Measurements from ENCODE around the gene CDK14.

The CDK14 gene

DNA sequence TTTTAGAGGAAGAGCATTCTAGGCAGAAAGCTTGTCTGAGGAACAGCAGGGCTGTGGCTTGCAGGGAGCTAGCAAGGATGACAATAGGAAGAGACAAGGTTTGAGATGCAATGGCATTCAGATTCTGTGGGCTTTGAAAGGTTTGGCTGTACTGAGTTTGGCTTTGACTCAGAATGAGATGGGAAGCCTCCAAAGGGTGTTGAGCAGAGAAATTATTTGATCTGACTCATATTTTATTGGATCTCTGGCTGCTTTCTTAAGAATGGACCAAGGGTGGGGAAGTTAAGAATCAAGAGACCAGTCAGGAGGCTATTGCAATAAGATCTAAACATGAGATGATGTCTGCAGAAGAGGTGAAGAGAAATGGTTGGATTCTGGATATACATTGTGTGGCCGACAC lies 273.2 kb downstream of the CDK14 start:
- Histone ChIP-seq H3K4me3 (replicated peaks; ENCODE audit: low read depth, low read length) (no peak overlapping the region), H3K27me3 (replicated peaks; ENCODE audit: control insufficient read depth, insufficient read depth, low read length) (no peaks in the 10 kb centered on the region), H3K36me3 (ENCODE audit: control insufficient read depth, insufficient read depth, low read length) (no peaks in the 10 kb centered on the region; the same call in 1 of the 2 replicates)
- TF ChIP-seq, protein P1, sequence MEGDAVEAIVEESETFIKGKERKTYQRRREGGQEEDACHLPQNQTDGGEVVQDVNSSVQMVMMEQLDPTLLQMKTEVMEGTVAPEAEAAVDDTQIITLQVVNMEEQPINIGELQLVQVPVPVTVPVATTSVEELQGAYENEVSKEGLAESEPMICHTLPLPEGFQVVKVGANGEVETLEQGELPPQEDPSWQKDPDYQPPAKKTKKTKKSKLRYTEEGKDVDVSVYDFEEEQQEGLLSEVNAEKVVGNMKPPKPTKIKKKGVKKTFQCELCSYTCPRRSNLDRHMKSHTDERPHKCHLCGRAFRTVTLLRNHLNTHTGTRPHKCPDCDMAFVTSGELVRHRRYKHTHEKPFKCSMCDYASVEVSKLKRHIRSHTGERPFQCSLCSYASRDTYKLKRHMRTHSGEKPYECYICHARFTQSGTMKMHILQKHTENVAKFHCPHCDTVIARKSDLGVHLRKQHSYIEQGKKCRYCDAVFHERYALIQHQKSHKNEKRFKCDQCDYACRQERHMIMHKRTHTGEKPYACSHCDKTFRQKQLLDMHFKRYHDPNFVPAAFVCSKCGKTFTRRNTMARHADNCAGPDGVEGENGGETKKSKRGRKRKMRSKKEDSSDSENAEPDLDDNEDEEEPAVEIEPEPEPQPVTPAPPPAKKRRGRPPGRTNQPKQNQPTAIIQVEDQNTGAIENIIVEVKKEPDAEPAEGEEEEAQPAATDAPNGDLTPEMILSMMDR (IDR thresholded peaks at IDR 0.05; ENCODE audit: insufficient read depth, low read length, poor library complexity, severe bottlenecking): no peak
- DNase-seq (ENCODE audit: extremely low read depth, insufficient read length): no peak

DNA sequence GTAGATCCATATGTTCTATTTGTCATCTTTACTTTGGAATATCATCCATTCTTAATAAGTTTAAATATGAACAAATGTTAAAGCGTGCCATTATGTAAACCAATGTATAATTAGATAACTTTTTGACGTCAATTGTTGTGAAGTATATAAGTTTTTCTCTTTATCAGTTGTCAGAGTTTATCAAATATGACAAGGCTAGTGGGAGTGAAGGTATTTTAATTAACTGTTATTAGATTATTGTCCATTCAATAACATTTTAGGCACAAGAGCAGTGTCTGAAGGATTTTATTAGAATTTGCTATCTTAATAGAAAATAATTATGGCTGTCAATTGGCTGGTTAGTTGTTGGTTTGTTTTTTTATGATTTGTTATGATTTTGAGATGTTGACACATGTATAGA lies 280.6 kb downstream of the CDK14 start:
- no peaks in the 10 kb centered on the region for H3K27me3 ChIP-seq (replicated peaks; ENCODE audit: control insufficient read depth, insufficient read depth, low read length)
- H3K36me3 ChIP-seq (ENCODE audit: control insufficient read depth, insufficient read depth, low read length): no peaks in the 10 kb centered on the region; the same call in none of the 2 replicates
- DNase-seq (ENCODE audit: extremely low read depth, insufficient read length): no peak
- TF ChIP-seq, protein P1 (IDR thresholded peaks at IDR 0.05; ENCODE audit: insufficient read depth, low read length, poor library complexity, severe bottlenecking): no peak
- no peak overlapping the region for H3K4me3 ChIP-seq (replicated peaks; ENCODE audit: low read depth, low read length)

DNA sequence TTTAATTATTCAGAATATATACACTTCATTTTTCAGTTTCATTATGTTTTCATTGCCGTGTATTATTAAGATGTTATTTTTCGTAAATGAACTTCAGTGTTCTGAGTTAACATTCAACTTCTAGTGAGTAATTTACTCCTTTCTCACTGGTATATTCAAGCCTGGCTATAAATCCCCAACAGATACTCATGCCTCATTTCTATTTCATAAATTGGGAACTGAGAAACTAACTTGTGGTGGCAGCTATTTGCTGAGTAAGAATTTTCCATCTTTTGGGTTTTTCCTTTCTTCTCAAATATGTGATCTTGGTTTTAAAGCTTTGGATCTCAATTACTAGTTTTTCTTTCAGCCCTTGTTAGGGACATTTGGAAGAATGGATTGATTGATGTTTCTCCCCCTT lies 281.1 kb downstream of the CDK14 start:
- DNase-seq (ENCODE audit: extremely low read depth, insufficient read length): no peak
- TF ChIP-seq, protein P1 (IDR thresholded peaks at IDR 0.05; ENCODE audit: insufficient read depth, low read length, poor library complexity, severe bottlenecking): no peak
- Histone ChIP-seq H3K4me3 (replicated peaks; ENCODE audit: low read depth, low read length) (no peak overlapping the region), H3K27me3 (replicated peaks; ENCODE audit: control insufficient read depth, insufficient read depth, low read length) (no peaks in the 10 kb centered on the region), H3K36me3 (ENCODE audit: control insufficient read depth, insufficient read depth, low read length) (no peaks in the 10 kb centered on the region; the same call in none of the 2 replicates)

DNA sequence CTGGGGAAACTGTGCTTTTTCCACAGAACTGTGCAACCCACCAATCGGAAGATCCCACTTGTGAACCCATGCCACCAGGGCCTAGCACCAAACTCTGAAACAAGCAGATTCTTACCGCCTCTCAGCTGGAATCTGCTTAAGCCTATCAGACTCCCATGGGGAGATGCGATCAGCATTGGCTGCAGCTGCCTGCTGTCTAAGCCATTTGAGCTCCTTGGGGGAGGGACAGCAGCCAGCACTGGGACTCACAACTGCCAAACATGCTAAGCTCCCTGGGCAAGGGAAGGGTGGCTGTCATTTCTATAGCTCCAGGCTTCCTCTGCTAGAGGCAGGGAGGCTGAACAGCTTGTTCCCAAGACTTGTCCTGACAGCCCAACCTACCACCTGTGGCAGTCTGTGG lies 283.8 kb downstream of the CDK14 start:
- TF ChIP-seq, protein P1 (IDR thresholded peaks at IDR 0.05; ENCODE audit: insufficient read depth, low read length, poor library complexity, severe bottlenecking): no peak
- Histone ChIP-seq H3K4me3 (replicated peaks; ENCODE audit: low read depth, low read length) (no peak overlapping the region), H3K36me3 (ENCODE audit: control insufficient read depth, insufficient read depth, low read length) (no peaks in the 10 kb centered on the region; the same call in none of the 2 replicates), H3K27me3 (replicated peaks; ENCODE audit: control insufficient read depth, insufficient read depth, low read length) (no peaks in the 10 kb centered on the region)
- no peak for DNase-seq (ENCODE audit: extremely low read depth, insufficient read length)

DNA sequence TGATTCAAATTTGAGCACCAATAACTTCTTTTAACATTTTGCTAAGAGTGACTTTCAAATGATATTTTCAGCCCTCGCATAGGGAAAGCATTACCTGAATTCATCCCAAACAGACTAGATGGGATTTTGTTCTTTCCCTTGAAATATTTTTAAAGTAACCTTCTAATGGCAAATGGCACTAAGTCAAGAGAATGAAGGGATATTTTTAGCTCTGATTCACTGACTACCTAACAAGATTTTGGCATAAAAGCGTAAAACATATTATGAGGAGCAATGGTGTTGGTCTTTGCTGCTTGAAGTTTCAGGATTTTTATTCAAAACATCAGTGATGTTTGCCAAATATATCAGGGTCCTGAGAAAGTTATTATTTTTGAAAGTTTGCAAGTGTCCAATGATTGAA lies 290.3 kb downstream of the CDK14 start:
- DNase-seq (ENCODE audit: extremely low read depth, insufficient read length): no peak
- no peak overlapping the region for H3K4me3 ChIP-seq (replicated peaks; ENCODE audit: low read depth, low read length)
- no peaks in the 10 kb centered on the region for H3K27me3 ChIP-seq (replicated peaks; ENCODE audit: control insufficient read depth, insufficient read depth, low read length)
- TF ChIP-seq, protein P1 (IDR thresholded peaks at IDR 0.05; ENCODE audit: insufficient read depth, low read length, poor library complexity, severe bottlenecking): no peak
- no peaks in the 10 kb centered on the region for H3K36me3 ChIP-seq (ENCODE audit: control insufficient read depth, insufficient read depth, low read length)

DNA sequence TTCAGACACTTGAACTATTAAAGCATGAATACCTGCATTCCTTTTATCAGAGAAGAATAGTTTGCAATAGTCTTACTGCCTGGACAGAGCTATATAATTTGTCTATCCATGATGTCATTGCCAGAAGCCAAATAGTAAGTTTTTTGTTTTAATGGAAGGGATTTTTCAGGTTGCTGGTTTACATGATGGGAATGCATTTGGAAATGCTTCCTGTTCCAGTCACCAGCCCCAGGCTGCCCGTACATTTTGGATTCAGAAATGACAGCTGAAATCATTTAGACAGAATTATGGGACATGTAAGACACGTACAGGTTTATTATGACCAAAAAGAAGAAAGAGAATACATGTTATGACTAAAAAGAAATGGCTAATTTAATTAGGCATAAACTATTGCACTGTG lies 293.1 kb downstream of the CDK14 start:
- Histone ChIP-seq H3K36me3 (ENCODE audit: control insufficient read depth, insufficient read depth, low read length) (no peaks in the 10 kb centered on the region), H3K4me3 (replicated peaks; ENCODE audit: low read depth, low read length) (no peak overlapping the region), H3K27me3 (replicated peaks; ENCODE audit: control insufficient read depth, insufficient read depth, low read length) (no peaks in the 10 kb centered on the region)
- TF ChIP-seq, protein P1 (IDR thresholded peaks at IDR 0.05; ENCODE audit: insufficient read depth, low read length, poor library complexity, severe bottlenecking): no peak
- DNase-seq (ENCODE audit: extremely low read depth, insufficient read length): no peak
